IMR-90 (cell line): ENCODE results near the gene RAB27A. TPM values are rescaled to one million over a fixed set of nuclear protein-coding genes. Genes with fewer than 3 reads are reported as not detected.

Experiments used
- ATAC-seq: fragments of 200-7000 bp; cut with Tn5 transposase; 2 replicates; pipeline ENCODE4 v1.9.1; 2020; ENCODE audit warnings: low read depth, mild to moderate bottlenecking, moderate library complexity
- BruUV-seq: library from RNA; stranded (reverse); fragments of 400-500 nt; replicated peaks from 2 replicates; lab custom pipeline; 2021; lab: Mats Ljungman, UMichigan
- CTCF ChIA-PET: fragments of 300-600 bp; formaldehyde crosslinking; extraction: SDS; loops from one replicate; lab custom pipeline; 2021; ENCODE audit warnings: antibody characterized with exemption; lab: Yijun Ruan, JAX
- POLR2A ChIA-PET: fragments of 300-600 bp; sonication (Branson Sonifier 250); formaldehyde crosslinking; loops from one replicate; lab custom pipeline; 2022; ENCODE audit warnings: antibody characterized with exemption; ENCODE audit not compliant: unreplicated experiment; lab: Charles Lee
- DNase-seq: peaks from one replicate; pipeline ENCODE4 v3.0.0; 2013
- H2AFZ ChIP-seq: replicated peaks from 2 replicates; pipeline ENCODE3; 2013; ENCODE audit warnings: low read length, mild to moderate bottlenecking; ENCODE audit not compliant: poor library complexity
- H2AK5ac ChIP-seq: 2 replicates; pipeline ENCODE4 v1.6.1; 2013; ENCODE audit warnings: low read depth, low read length, inconsistent platforms
- H2AK9ac ChIP-seq: replicated peaks from 2 replicates; pipeline ENCODE3; 2013; ENCODE audit warnings: mild to moderate bottlenecking, low read depth, low read length, moderate library complexity; ENCODE audit not compliant: poor library complexity
- H2BK120ac ChIP-seq: 2 replicates; pipeline ENCODE4 v1.6.1; 2013; ENCODE audit warnings: low read depth, low read length, inconsistent platforms
- H2BK15ac ChIP-seq: 3 replicates; pipeline ENCODE4 v1.6.1; 2013; ENCODE audit warnings: low read depth, low read length, inconsistent platforms
- H2BK20ac ChIP-seq: 2 replicates; pipeline ENCODE4 v1.6.1; 2013; ENCODE audit warnings: low read depth, mild to moderate bottlenecking, inconsistent platforms, low read length, moderate library complexity
- H2BK5ac ChIP-seq: 2 replicates; pipeline ENCODE4 v1.6.1; 2013; ENCODE audit warnings: mild to moderate bottlenecking, low read depth, low read length, inconsistent platforms; ENCODE audit not compliant: poor library complexity, severe bottlenecking
- H3K14ac ChIP-seq: replicated peaks from 2 replicates; pipeline ENCODE4 v1.6.1; 2013; ENCODE audit warnings: low read depth, low read length, inconsistent platforms
- H3K18ac ChIP-seq: 2 replicates; pipeline ENCODE4 v1.6.1; 2013; ENCODE audit warnings: low read depth, low read length, control low read depth
- H3K23ac ChIP-seq: 2 replicates; pipeline ENCODE4 v1.6.1; 2013; ENCODE audit warnings: low read depth, low read length, inconsistent platforms
- H3K27ac ChIP-seq: 2 replicates; pipeline ENCODE4 v1.5.1; 2013; ENCODE audit warnings: mild to moderate bottlenecking, control low read depth, low read length; ENCODE audit not compliant: insufficient read depth
- H3K27me3 ChIP-seq: 2 replicates; pipeline ENCODE4 v1.6.1; 2013; ENCODE audit warnings: low read length; ENCODE audit not compliant: control insufficient read depth, insufficient read depth
- H3K36me3 ChIP-seq: 2 replicates; pipeline ENCODE4 v1.6.1; 2013; ENCODE audit warnings: low read length, mixed read lengths; ENCODE audit not compliant: control insufficient read depth, insufficient read depth
- H3K4ac ChIP-seq: 2 replicates; pipeline ENCODE4 v1.6.1; 2013; ENCODE audit warnings: low read depth, low read length, inconsistent platforms
- H3K4me1 ChIP-seq: 2 replicates; pipeline ENCODE4 v1.6.1; 2013; ENCODE audit warnings: low read length, mixed read lengths; ENCODE audit not compliant: control insufficient read depth, insufficient read depth
- H3K4me2 ChIP-seq: 2 replicates; pipeline ENCODE4 v1.6.1; 2013; ENCODE audit warnings: low read depth, mild to moderate bottlenecking, control low read depth, low read length, moderate library complexity
- H3K4me3 ChIP-seq: 2 replicates; pipeline ENCODE4 v1.5.1; 2013; ENCODE audit warnings: low read depth, mild to moderate bottlenecking, control low read depth, low read length, moderate library complexity; ENCODE audit not compliant: insufficient read depth
- H3K56ac ChIP-seq: 2 replicates; pipeline ENCODE4 v1.6.1; 2013; ENCODE audit warnings: low read length, inconsistent platforms; ENCODE audit not compliant: insufficient read depth; ENCODE audit errors: extremely low read depth
- H3K79me1 ChIP-seq, 2 experiments: 2 replicates each; pipeline ENCODE4 v1.6.1; 2013; ENCODE audit warnings: low read length in 2 of 2, inconsistent platforms in 1 of 2, low read depth in 1 of 2
- H3K9ac ChIP-seq: 2 replicates; pipeline ENCODE4 v1.6.1; 2013; ENCODE audit warnings: low read depth, low read length, control low read depth
- H3K9me1 ChIP-seq: 2 replicates; pipeline ENCODE4 v1.6.1; 2013; ENCODE audit warnings: low read length, inconsistent platforms; ENCODE audit not compliant: insufficient read depth
- H3K9me3 ChIP-seq: 2 replicates; pipeline ENCODE4 v1.6.1; 2013; ENCODE audit warnings: low read length; ENCODE audit not compliant: control insufficient read depth, insufficient read depth
- H4K20me1 ChIP-seq: 2 replicates; pipeline ENCODE4 v1.6.1; 2013; ENCODE audit warnings: low read length, inconsistent platforms; ENCODE audit not compliant: insufficient read depth
- H4K5ac ChIP-seq: 2 replicates; pipeline ENCODE4 v1.6.1; 2013; ENCODE audit warnings: mild to moderate bottlenecking, low read depth, low read length, control low read depth
- H4K8ac ChIP-seq, 2 experiments: 2 replicates each; pipeline ENCODE4 v1.6.1; 2013; ENCODE audit warnings: low read depth in 2 of 2, low read length in 2 of 2, control low read depth in 1 of 2, inconsistent platforms in 1 of 2
- H4K91ac ChIP-seq: 2 replicates; pipeline ENCODE4 v1.6.1; 2013; ENCODE audit warnings: low read depth, low read length, inconsistent platforms; ENCODE audit not compliant: insufficient read depth
- BHLHE40 ChIP-seq: fragments of 150-350 bp; IDR thresholded peaks from 2 replicates; pipeline ENCODE4 v1.6.1; 2016; ENCODE audit warnings: mild to moderate bottlenecking, low read depth, low read length
- ELK1 ChIP-seq: fragments of 150-350 bp; IDR thresholded peaks from 2 replicates; pipeline ENCODE4 v1.6.1; 2016; ENCODE audit warnings: low read depth, mild to moderate bottlenecking, low read length, moderate library complexity, borderline replicate concordance
- MAFK ChIP-seq: IDR thresholded peaks from 2 replicates; pipeline ENCODE4 v1.6.1; 2012; ENCODE audit warnings: low read depth, low read length, improper control_type of control experiment
- MAZ ChIP-seq: IDR thresholded peaks from 2 replicates; pipeline ENCODE4 v1.6.1; 2012; ENCODE audit warnings: low read depth, mild to moderate bottlenecking, low read length, improper control_type of control experiment, moderate library complexity, borderline replicate concordance
- USF2 ChIP-seq: fragments of 150-350 bp; IDR thresholded peaks from 2 replicates; pipeline ENCODE4 v1.6.1; 2017; ENCODE audit warnings: mild to moderate bottlenecking, antibody characterized with exemption, low read length, low read depth
- WGBS, 2 experiments: methylation state at CpG; one replicate each; pipeline versions ENCODE4 v1.1.5 to v1.1.7; 2013; ENCODE audit warnings: missing lambda C conversion rate in 2 of 2; ENCODE audit not compliant: insufficient read length in 1 of 2; ENCODE audit errors: extremely low coverage in 2 of 2; 5-methylcytosine and 5-hydroxymethylcytosine counted together
- dilution Hi-C: fragments of 300-500 bp; cut with HindIII; formaldehyde crosslinking; loops from one replicate; pipeline ENCODE4 v1.14.3; 2018; ENCODE audit warnings: low sequenced_read_pairs; ENCODE audit not compliant: unreplicated experiment
- in situ Hi-C: fragments of 300-500 bp; cut with MboI; formaldehyde crosslinking; loops from 3 replicates; pipeline ENCODE4 v1.14.3; 2019; ENCODE audit warnings: low sequenced_read_pairs, inconsistent platforms, mixed read lengths
- intact Hi-C: fragments of 100-400 bp; cut with micrococcal nuclease; formaldehyde crosslinking; loops from 2 replicates; pipeline ENCODE4 v1.10.0; 2022
- polyA plus RNA-seq, 3 experiments: library from polyadenylated mRNA; depleted of rRNA; stranded (reverse); fragments of >200 nt; gene quantifications; 2 replicates each; pipeline ENCODE4 v1.2.3, GENCODE V29; 2012; ENCODE audit warnings: low replicate concordance in 1 of 3
- total RNA-seq: library from RNA; depleted of rRNA; stranded (reverse); fragments of >200 nt; gene quantifications from 2 replicates; pipeline ENCODE4 v1.2.3, GENCODE V29; 2012

RAB27A gene
- total and polyA plus RNA-seq, 2 of the 4 experiments (the other 2 are of a cell fraction), result 4.8 to 13.7 TPM

DNA sequence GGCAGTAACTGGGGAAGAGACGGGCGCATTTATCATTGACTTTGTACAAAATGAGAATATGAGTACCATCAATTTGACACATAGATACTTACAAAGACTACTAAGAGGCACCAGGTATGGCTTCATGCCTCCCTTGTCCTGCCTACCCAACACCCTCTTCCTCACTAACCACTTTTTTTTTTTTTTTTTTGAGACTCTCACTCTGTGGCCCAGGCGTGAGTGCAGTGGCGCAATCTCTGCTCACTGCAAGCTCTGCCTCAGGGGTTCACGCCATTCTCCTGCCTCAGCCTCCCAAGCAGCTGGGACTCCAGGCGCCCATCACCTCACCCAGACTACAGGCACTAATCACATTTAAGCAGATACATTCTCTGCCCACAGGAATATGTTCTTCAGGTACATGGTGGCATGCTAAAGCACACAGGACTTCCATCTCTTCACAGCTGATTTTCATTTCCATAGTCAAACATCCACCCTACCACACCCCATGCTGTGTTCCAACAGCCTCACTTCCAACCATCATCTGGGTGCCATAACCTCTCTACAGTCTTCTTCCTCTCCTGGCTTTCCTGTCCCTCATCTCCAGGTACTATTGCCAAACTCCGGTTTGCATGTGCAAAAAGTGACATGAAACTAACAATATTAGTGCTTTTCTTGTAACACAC, 41.7 kb downstream of the RAB27A start:
- H3K56ac ChIP-seq, result no peak overlapping the region
- H4K20me1 ChIP-seq, result no peaks in the 10 kb centered on the region
- H3K9ac ChIP-seq, result no peak overlapping the region
- no peaks in the 10 kb centered on the region for H3K36me3 ChIP-seq
- no peaks in the 10 kb centered on the region for H3K27me3 ChIP-seq
- no peak overlapping the region for H2AFZ ChIP-seq
- H3K79me1 ChIP-seq, result peaks cover 11 to 18% of the 10 kb centered on the region in 2 experiments; a peak in 3 of 4 replicates
- intact Hi-C loops (no loop called here), in situ Hi-C loops (no loop called here), dilution Hi-C loops (no loop called here)
- no peak overlapping the region for H4K5ac ChIP-seq
- 100% methylated on average over 2 of the region's 7 CpGs; no CpG with 5 or more reads in 1 of the 2 experiments for WGBS, 2 experiments
- no peak overlapping the region for H3K4me3 ChIP-seq
- no peak overlapping the region for H2BK15ac ChIP-seq
- no peak for DNase-seq
- no peak overlapping the region for H3K27ac ChIP-seq
- no TSS peak for BruUV-seq
- no peak overlapping the region for H3K4me2 ChIP-seq
- no peak overlapping the region; the same call in 1 of the 2 replicates for H2BK20ac ChIP-seq
- no peak for ATAC-seq
- peaks cover 6% of the 10 kb centered on the region for H3K9me1 ChIP-seq
- no peak overlapping the region for H4K91ac ChIP-seq
- no peak overlapping the region for H2AK5ac ChIP-seq
- peaks cover 19% of the 10 kb centered on the region for H3K4me1 ChIP-seq
- no peak overlapping the region; the same call in 1 of the 2 replicates for H3K4ac ChIP-seq
- TF ChIP-seq USF2 (no peak), ELK1 (no peak), MAZ (no peak), BHLHE40 (no peak), MAFK (no peak)
- POLR2A ChIA-PET, result no interaction called here
- no peak overlapping the region for H3K14ac ChIP-seq
- no peak overlapping the region for H4K8ac ChIP-seq
- no peak overlapping the region for H2BK5ac ChIP-seq
- H3K9me3 ChIP-seq, result no peaks in the 10 kb centered on the region
- CTCF ChIA-PET, result interaction anchor here (1.5 kb wide), 1 partner anchor 51 kb away, joined by 4 read pairs; the partner anchor contains the start of gene RSL24D1
- H2AK9ac ChIP-seq, result no peak overlapping the region
- H3K18ac ChIP-seq, result no peak overlapping the region
- H3K23ac ChIP-seq, result no peak overlapping the region
- H2BK120ac ChIP-seq, result no peak overlapping the region
